Natural killer cell (primary cell): ENCODE measurements around the gene RASSF4. TPM values are rescaled to one million over a fixed set of nuclear protein-coding genes. Genes with fewer than 3 reads are reported as not detected.
"Not testable (repeated sequence)": the region's sequence is repeated elsewhere in the genome, so short reads cannot be mapped to it uniquely, and the experiment has no call there.

Experiments used
- ATAC-seq, 3 donors: fragments of 150-1000 bp in 2 of 3; fragments of 200-7000 bp in 1 of 3; cut with Tn5 transposase; 1 replicate in 1 of 3; 2 replicates in 2 of 3; pipeline ENCODE4 v1.10.0; 2021; ENCODE audit warnings: mild to moderate bottlenecking in 2 of 3, moderate library complexity in 2 of 3
- DNase-seq, 2 donors: peaks; one replicate each; pipeline versions ENCODE4 v3.0.0 to v3.0.0-alpha.2; 2013 to 2021; ENCODE audit warnings: mixed read lengths in 1 of 2
- H3K27ac ChIP-seq: one replicate; pipeline ENCODE4 v1.5.1; 2013; ENCODE audit warnings: mild to moderate bottlenecking, low read length
- H3K27me3 ChIP-seq: one replicate; pipeline ENCODE4 v1.6.1; 2013; ENCODE audit warnings: low read length; ENCODE audit not compliant: control insufficient read depth, insufficient read depth
- H3K36me3 ChIP-seq: one replicate; pipeline ENCODE4 v1.6.1; 2013; ENCODE audit warnings: low read length; ENCODE audit not compliant: control insufficient read depth, insufficient read depth
- H3K4me1 ChIP-seq: one replicate; pipeline ENCODE4 v1.6.1; 2013; ENCODE audit warnings: low read length; ENCODE audit not compliant: control insufficient read depth, insufficient read depth
- H3K4me3 ChIP-seq: one replicate; pipeline ENCODE4 v1.5.1; 2013; ENCODE audit warnings: low read length
- H3K9me3 ChIP-seq: one replicate; pipeline ENCODE4 v1.6.1; 2013; ENCODE audit warnings: low read length; ENCODE audit not compliant: control insufficient read depth, insufficient read depth
- H3K27ac Mint-ChIP-seq, 2 donors: one replicate each; pipeline ENCODE4 v1.8.0; 2022; ENCODE audit warnings: mild to moderate bottlenecking in 2 of 2, mixed read lengths in 2 of 2, moderate library complexity in 1 of 2
- H3K27me3 Mint-ChIP-seq, 2 donors: one replicate each; pipeline ENCODE4 v1.8.0; 2022; ENCODE audit warnings: low read depth in 2 of 2, mixed read lengths in 2 of 2
- H3K36me3 Mint-ChIP-seq: one replicate; pipeline ENCODE4 v1.8.0; 2022; ENCODE audit warnings: mixed read lengths
- H3K4me1 Mint-ChIP-seq, 2 donors: one replicate each; pipeline ENCODE4 v1.8.0; 2022; ENCODE audit warnings: mixed read lengths in 2 of 2
- H3K4me3 Mint-ChIP-seq: one replicate; pipeline ENCODE4 v1.8.0; 2022; ENCODE audit warnings: mild to moderate bottlenecking, moderate library complexity, mixed read lengths
- H3K9me3 Mint-ChIP-seq, 2 donors: one replicate each; pipeline ENCODE4 v1.8.0; 2022; ENCODE audit warnings: mixed read lengths in 2 of 2
- CTCF ChIP-seq: fragments of 200-600 bp; IDR thresholded peaks from one replicate; pipeline ENCODE4 v1.8.0; 2022; ENCODE audit warnings: antibody characterized with exemption
- WGBS: methylation state at CpG from one replicate; pipeline ENCODE4 v1.1.7; 2013; ENCODE audit warnings: missing lambda C conversion rate; ENCODE audit not compliant: insufficient coverage; 5-methylcytosine and 5-hydroxymethylcytosine counted together
- intact Hi-C: fragments of 100-400 bp; cut with micrococcal nuclease; formaldehyde crosslinking; loops from one replicate; pipeline ENCODE4 v1.14.2; 2022
- total RNA-seq, 4 donors: library from RNA; stranded (reverse); fragments of 120-200 nt in 1 of 4; gene quantifications; one replicate each; pipeline versions ENCODE4 v1.2.3 to v1.2.4, GENCODE V29; 2013 to 2022

RASSF4 gene
- total RNA-seq, 3 donors from 2014 or later (not counting 1 experiment from before 2014, with no cell fraction given) = 99.8 to 116 (median 104) TPM

- 100% methylated on average over 1 of the region's 1 CpG for WGBS
- peaks cover 7% of the 10 kb centered on the region for H3K9me3 ChIP-seq
- H3K27me3 ChIP-seq = no peaks in the 10 kb centered on the region
- no peak for TF ChIP-seq CTCF
- Mint-ChIP-seq H3K9me3 (no peaks in the 10 kb centered on the region), H3K27ac (peak overlapping the region; percentile 81 to 88), H3K27me3 (no peaks in the 10 kb centered on the region), H3K4me3 (no peak overlapping the region), H3K36me3 (peaks cover 20% of the 10 kb centered on the region), H3K4me1 (peaks cover 46 to 48% of the 10 kb centered on the region in 2 donors)
- no peak for ATAC-seq
- H3K27ac ChIP-seq = no peak overlapping the region
- peaks cover 9% of the 10 kb centered on the region for H3K4me1 ChIP-seq
- peaks cover 25% of the 10 kb centered on the region for H3K36me3 ChIP-seq
- no peak overlapping the region for H3K4me3 ChIP-seq
- no peak for DNase-seq
- intact Hi-C loops = loop anchor here (10.0 kb wide), 3 partner anchors 160 to 580 kb away; no protein-coding TSS in a partner anchor
Measured at GRCh38 chr10:45005284-45005683, 45.7 kb downstream of the RASSF4 start.

GRCh38 chr10:45006276-45007030 lies 46.9 kb downstream of the RASSF4 start:
- H3K9me3 Mint-ChIP-seq = no peaks in the 10 kb centered on the region
- 100% methylated on average over 3 of the region's 3 CpGs for WGBS
- Histone ChIP-seq H3K9me3 (peaks cover 7% of the 10 kb centered on the region), H3K27me3 (no peaks in the 10 kb centered on the region), H3K36me3 (peaks cover 25% of the 10 kb centered on the region), H3K27ac (no peak overlapping the region), H3K4me3 (no peak overlapping the region), H3K4me1 (peaks cover 4% of the 10 kb centered on the region)
- peaks cover 20% of the 10 kb centered on the region for H3K36me3 Mint-ChIP-seq
- peaks cover 39 to 42% of the 10 kb centered on the region in 2 donors for H3K4me1 Mint-ChIP-seq
- TF ChIP-seq CTCF = no peak
- DNase-seq (no peak), ATAC-seq (no peak)
- intact Hi-C loops = loop anchor here (10.0 kb wide), 3 partner anchors 158 to 578 kb away; no protein-coding TSS in a partner anchor
- no peak overlapping the region for H3K4me3 Mint-ChIP-seq
- H3K27me3 Mint-ChIP-seq = no peaks in the 10 kb centered on the region
- H3K27ac Mint-ChIP-seq = peak overlapping the region in 1 of 2 donors; percentile 88

- intact Hi-C loops = loop anchor here (1.0 to 10.0 kb wide), 5 partner anchors 156 to 576 kb away; no protein-coding TSS in a partner anchor
- H3K27me3 Mint-ChIP-seq = no peaks in the 10 kb centered on the region
- Histone ChIP-seq H3K4me3 (no peak overlapping the region), H3K9me3 (peaks cover 2% of the 10 kb centered on the region), H3K27ac (no peak overlapping the region), H3K4me1 (peaks cover 1% of the 10 kb centered on the region), H3K36me3 (peaks cover 18% of the 10 kb centered on the region), H3K27me3 (no peaks in the 10 kb centered on the region)
- H3K36me3 Mint-ChIP-seq = peaks cover 12% of the 10 kb centered on the region
- ATAC-seq = peak; percentile 87 to 94 (median 88)
- 23% methylated on average over 7 of the region's 8 CpGs for WGBS
- H3K9me3 Mint-ChIP-seq = no peaks in the 10 kb centered on the region
- no peak overlapping the region for H3K4me3 Mint-ChIP-seq
- H3K27ac Mint-ChIP-seq = no peak overlapping the region
- peak in 1 of 2 donors; percentile 79 for DNase-seq
- peaks cover 21 to 23% of the 10 kb centered on the region in 2 donors for H3K4me1 Mint-ChIP-seq
- peak; percentile 87 for TF ChIP-seq CTCF
Measured at GRCh38 chr10:45008524-45009161, 49.0 kb downstream of the RASSF4 start.

- H3K4me1 ChIP-seq, H3K4me3 Mint-ChIP-seq, H3K27me3 Mint-ChIP-seq, H3K27ac Mint-ChIP-seq, intact Hi-C loops, H3K4me1 Mint-ChIP-seq, DNase-seq, H3K9me3 ChIP-seq, H3K36me3 Mint-ChIP-seq, H3K36me3 ChIP-seq, H3K27me3 ChIP-seq, ATAC-seq, H3K9me3 Mint-ChIP-seq, H3K27ac ChIP-seq, H3K4me3 ChIP-seq: not testable (repeated sequence)
- whole genome bisulfite sequencing = 91% methylated on average over 8 of the region's 10 CpGs
Measured at GRCh38 chr10:45014557-45014956, 55.0 kb downstream of the RASSF4 start.
